GM18499 (cell line): Measurements from ENCODE around the gene KLHDC3.

Experiments
- ATAC-seq: cut with Tn5 transposase; IDR thresholded peaks from one replicate; pipeline ENCODE4 v1.9.1; 2021; ENCODE audit warnings: moderate number of reproducible peaks; ENCODE audit not compliant: insufficient read depth, unreplicated experiment

The KLHDC3 gene

GRCh38 chr6:43013843-43014433 lies at the start of gene KLHDC3, which contains the start of gene MEA1:
TSS of gene KLHDC3 (plus strand) at chr6:43014249. CDS start at chr6:43017193, 2,944 bp downstream.
TSS of gene MEA1 (minus strand) at chr6:43013946. CDS start at chr6:43013813, 133 bp downstream.
- ATAC-seq, result peak; percentile 73

- ATAC-seq, result no peak
Measured at GRCh38 chr6:42966571-42966970, 47.5 kb upstream of the KLHDC3 start.

GRCh38 chr6:42967228-42967627 lies 46.8 kb upstream of the KLHDC3 start:
- no peak for ATAC-seq

- ATAC-seq, result no peak
Measured at GRCh38 chr6:42968126-42968701, 45.8 kb upstream of the KLHDC3 start.

GRCh38 chr6:42968783-42969182 lies 45.3 kb upstream of the KLHDC3 start:
- ATAC-seq, result no peak

- no peak for ATAC-seq
Measured at GRCh38 chr6:42969431-42969830, 44.6 kb upstream of the KLHDC3 start.

- ATAC-seq, result no peak
Measured at GRCh38 chr6:42969934-42970333, 44.1 kb upstream of the KLHDC3 start.

- no peak for ATAC-seq
Measured at GRCh38 chr6:42970871-42971612, 43.0 kb upstream of the KLHDC3 start.

GRCh38 chr6:42971746-42972327 lies 42.2 kb upstream of the KLHDC3 start:
- no peak for ATAC-seq

GRCh38 chr6:42973926-42974325 lies 40.1 kb upstream of the KLHDC3 start:
- no peak for ATAC-seq

GRCh38 chr6:42974919-42975505 lies 39.0 kb upstream of the KLHDC3 start:
- ATAC-seq, result no peak

GRCh38 chr6:42978487-42978838 lies 35.6 kb upstream of the KLHDC3 start:
- ATAC-seq, result no peak

- ATAC-seq, result no peak
Measured at GRCh38 chr6:42978839-42979522, 35.1 kb upstream of the KLHDC3 start, which contains the start of gene PEX6. TSS of gene PEX6 (minus strand) at chr6:42979181. CDS start at chr6:42979150, 31 bp downstream.

GRCh38 chr6:42979523-42980177 lies 34.4 kb upstream of the KLHDC3 start:
- ATAC-seq, result no peak

- no peak for ATAC-seq
Measured at GRCh38 chr6:42981836-42982235, 32.2 kb upstream of the KLHDC3 start.

GRCh38 chr6:42984001-42984923 lies 29.8 kb upstream of the KLHDC3 start, which contains the start of gene PPP2R5D:
TSS of gene PPP2R5D (plus strand) at chr6:42984570. CDS start at chr6:42984678, 108 bp downstream.
- peak; percentile 89 for ATAC-seq

- ATAC-seq, result no peak
Measured at GRCh38 chr6:42984924-42985475, 29.0 kb upstream of the KLHDC3 start.
